ENCODE data around the gene NOL4L. TPM values are rescaled to one million over a fixed set of nuclear protein-coding genes. Genes with fewer than 3 reads are reported as not detected.
"Not testable (repeated sequence)": the region's sequence is repeated elsewhere in the genome, so short reads cannot be mapped to it uniquely, and the experiment has no call there.

The NOL4L gene
- polyA plus RNA-seq, 3 donors, result 50.6 to 67.3 (median 57.2) TPM

DNA sequence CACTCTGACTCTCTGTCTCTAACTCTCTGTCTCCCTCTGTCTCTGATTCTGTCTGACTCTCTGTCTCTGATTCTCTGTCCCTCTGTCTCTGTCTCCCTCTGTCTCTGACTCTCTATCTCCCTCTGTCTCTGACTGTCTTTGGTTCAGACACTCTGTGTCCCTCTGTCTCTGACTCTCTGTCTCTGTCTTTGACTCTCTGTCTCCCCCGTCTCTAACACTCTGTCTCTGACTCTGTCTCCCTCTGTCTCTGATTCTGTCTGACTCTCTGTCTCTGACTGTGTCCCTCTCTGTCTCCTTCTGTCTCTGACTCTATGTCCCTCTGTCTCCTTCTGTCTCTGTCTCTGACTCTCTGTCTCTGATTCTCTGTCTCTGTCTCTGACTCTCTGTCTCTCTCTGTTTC is 21.7 kb upstream of the NOL4L start:
- no peak for DNase-seq (ENCODE audit: extremely low read depth in 1 of 11, low read depth in 9 of 11, low spot score in 4 of 11)

GRCh38 chr20:32606107-32606506 is 21.0 kb upstream of the NOL4L start:
- DNase-seq (ENCODE audit: extremely low read depth in 1 of 11, low read depth in 9 of 11, low spot score in 4 of 11), result no peak

GRCh38 chr20:32605167-32605656 is 20.1 kb upstream of the NOL4L start:
- DNase-seq (ENCODE audit: extremely low read depth in 1 of 11, low read depth in 9 of 11, low spot score in 4 of 11), result no peak

DNA sequence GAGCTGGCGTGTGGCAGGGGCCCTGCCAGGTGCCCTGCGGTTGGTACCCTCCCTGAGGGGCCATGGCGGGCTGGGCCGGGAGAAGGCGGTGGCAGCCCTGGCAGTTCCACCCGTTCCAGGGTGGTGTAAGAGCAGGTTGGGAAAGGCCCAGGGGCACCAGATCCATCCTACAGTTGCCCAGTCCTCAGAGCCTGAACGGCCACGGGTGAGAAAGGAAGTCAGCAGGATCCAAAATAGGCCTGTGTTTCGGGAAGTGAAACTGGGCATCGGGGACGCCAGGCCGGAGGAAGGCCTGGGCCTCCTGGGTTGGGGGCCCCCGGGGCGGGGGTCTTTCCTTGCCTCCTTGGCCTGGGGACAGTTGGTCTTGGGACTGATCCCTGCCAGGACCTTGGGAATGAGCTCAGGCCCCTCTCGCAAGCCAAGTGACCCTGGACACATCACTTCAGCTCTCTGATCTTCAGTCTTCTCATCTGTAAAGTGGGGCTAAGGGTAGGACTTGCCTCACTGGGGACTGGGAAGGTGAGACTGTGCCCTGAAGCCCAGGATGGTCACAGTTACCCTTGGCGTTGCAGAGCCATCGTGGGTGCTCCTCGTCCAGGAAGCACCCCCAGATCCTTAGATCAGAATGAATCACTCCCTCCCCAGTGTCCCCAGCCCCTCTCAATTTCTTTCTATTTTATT is 18.1 kb upstream of the NOL4L start:
- DNase-seq (ENCODE audit: extremely low read depth in 1 of 11, low read depth in 9 of 11, low spot score in 4 of 11), result no peak

DNA sequence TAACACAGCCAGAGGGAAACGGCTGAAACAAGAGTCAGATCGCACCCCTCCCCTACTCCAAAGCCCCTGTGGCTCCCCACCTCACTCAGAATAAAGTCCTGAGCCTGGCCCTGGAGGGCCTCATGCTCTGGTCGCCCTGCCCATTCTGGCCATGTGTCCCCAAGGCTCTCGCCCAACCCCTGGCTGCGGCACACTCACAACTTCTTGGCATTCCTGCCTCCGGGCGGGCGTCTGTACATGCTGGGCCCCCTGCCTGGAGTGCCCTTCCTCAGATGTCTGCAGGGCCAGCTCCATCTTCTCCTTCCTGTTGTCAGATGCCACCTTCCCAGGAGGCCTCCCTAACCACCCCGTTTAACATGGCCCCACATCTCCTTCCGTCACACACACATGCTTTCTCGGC is 17.1 kb upstream of the NOL4L start:
- no peak for DNase-seq (ENCODE audit: extremely low read depth in 1 of 11, low read depth in 9 of 11, low spot score in 4 of 11)

DNA sequence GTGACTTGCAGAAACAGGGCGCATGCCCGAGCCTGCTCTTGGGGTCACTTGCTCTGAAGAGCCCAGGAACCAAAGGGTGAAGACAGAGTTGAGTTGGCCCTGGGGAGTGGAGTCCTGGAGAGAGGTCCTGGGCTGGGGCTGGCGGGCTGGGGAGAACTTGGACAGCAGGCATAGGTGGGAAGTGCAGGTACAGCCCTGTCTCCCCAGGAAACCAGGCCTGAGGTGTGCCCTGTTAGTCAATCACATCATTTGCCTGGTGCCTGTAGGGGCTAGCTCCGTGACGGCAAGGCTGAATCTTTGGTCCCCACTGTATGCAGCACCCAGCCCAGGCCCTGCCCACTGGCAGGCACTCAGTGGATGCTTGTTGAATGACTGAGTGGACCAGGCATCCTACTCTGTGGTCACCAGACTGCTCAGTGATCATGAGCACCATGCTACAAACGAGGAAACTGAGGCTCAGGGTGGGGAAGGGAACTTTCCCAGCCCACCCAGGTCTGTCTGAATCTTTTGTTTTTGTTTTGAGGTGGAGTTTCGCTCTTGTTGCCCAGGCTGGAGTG is 15.6 kb upstream of the NOL4L start:
- no peak for DNase-seq (ENCODE audit: extremely low read depth in 1 of 11, low read depth in 9 of 11, low spot score in 4 of 11)

GRCh38 chr20:32599783-32600340 is 14.7 kb upstream of the NOL4L start:
- no peak for DNase-seq (ENCODE audit: extremely low read depth in 1 of 11, low read depth in 9 of 11, low spot score in 4 of 11)

DNA sequence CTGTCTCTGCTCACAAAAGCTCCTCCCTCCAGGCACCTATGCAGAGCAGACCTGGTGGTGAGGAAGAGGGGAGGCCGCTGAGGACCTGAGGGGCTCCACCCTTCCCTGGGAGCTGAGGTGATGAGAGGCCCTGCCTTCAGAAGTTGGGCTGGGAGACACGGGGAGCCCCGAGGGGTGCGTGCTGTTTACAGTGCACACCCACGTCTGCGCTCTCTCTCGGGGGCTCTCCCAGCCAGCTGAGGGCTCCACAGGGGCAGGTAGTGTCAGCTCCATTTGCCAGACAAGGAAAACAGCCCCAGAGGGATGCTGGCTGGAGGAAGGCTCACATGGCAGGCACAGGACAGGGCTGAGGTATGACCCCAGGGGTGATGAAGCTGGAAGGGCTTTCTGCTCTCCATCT is 13.5 kb upstream of the NOL4L start:
- DNase-seq (ENCODE audit: extremely low read depth in 1 of 11, low read depth in 9 of 11, low spot score in 4 of 11), result no peak

DNA sequence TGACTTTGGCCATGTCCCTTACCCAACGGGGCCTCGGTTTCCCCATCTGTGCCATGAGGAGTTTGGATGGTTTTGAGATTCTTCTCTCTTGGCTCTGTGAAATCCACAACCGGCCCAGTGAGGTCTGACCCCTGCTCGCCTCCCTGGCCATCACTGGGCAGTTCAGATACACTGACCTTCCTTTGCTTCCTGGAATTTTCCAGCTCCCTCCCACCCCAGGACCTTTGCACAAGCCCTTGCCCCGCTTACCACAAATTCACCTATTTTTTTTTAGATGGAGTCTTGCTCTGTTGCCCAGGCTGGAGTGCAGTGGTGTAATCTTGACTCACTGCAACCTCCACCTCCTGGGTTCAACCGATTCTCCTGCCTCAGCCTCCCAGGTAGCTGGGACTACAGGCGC is 12.6 kb upstream of the NOL4L start:
- no peak for DNase-seq (ENCODE audit: extremely low read depth in 1 of 11, low read depth in 9 of 11, low spot score in 4 of 11)

DNA sequence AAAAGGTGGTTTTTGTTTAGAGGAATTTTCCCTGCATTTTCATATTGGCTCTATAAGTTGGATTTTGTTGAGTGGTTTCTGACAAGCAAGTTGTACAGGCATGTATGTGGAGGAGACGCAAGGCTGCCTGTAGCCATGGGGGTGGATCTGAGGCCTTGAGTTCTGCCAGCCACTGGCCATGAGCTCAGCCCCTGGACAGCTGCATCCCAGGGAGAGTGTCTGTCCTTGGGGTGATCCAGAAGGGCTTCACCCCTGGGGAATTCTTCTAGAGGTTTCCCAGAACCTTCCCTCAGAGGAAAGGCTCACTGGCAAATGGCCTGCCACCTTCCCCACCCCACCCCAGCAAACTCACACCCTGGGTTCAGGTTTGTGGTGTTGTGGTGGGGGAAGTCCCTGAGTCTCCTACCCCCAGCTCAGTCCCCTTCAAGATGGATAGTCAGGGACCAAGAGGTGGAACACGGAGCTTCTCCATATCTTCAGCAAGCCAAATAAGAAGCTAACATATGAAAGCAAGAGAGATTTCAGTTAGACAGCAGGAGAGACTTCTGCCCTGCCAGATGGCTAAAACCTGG is 11.6 kb upstream of the NOL4L start:
- no peak for DNase-seq (ENCODE audit: extremely low read depth in 1 of 11, low read depth in 9 of 11, low spot score in 4 of 11)

DNA sequence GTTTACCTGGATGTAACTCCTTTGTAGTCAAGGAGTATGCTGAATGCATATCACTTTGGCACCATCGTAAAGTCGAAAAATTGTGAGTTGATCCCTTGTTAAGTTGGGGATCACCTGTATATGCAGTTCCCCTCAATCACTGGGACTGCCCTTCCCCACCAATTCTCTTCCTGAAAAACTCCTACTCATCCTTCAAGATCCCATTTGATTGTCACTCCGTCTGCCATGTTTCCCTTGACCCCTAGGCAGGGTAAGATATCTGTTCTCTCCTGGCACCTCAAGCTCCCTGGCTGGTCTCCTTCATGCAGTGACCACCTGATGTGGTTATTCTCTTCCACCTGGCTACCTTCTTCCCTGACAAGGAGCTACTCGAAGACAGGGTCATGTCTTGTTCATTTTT is 10.0 kb upstream of the NOL4L start:
- DNase-seq (ENCODE audit: extremely low read depth in 1 of 11, low read depth in 9 of 11, low spot score in 4 of 11), result no peak

DNA sequence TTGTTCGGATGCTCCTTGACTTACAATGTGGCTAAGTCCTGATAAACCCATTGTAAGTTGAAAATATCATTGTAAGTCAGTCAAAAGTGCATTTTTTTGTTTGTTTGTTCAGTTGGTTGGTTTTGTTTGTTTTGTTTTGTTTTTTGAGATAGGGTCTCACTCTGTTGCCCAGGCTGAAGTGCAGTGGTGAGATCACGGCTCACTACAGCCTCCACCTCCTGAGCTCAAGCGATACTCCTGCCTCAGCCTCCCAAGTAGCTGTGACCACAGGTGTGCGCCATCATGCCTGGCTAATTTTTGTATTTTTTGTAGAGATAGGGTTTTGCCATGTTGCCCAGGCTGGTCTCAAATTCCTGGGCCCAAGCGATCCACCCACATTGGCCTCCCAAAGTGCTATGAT is 9.5 kb upstream of the NOL4L start:
- DNase-seq (ENCODE audit: extremely low read depth in 1 of 11, low read depth in 9 of 11, low spot score in 4 of 11), result not testable (repeated sequence)

GRCh38 chr20:32594204-32594603 is 9.1 kb upstream of the NOL4L start:
- no peak for DNase-seq (ENCODE audit: extremely low read depth in 1 of 11, low read depth in 9 of 11, low spot score in 4 of 11)

GRCh38 chr20:32592616-32593015 is 7.5 kb upstream of the NOL4L start:
- not testable (repeated sequence) for DNase-seq (ENCODE audit: extremely low read depth in 1 of 11, low read depth in 9 of 11, low spot score in 4 of 11)

GRCh38 chr20:32592022-32592421 is 6.9 kb upstream of the NOL4L start:
- DNase-seq (ENCODE audit: extremely low read depth in 1 of 11, low read depth in 9 of 11, low spot score in 4 of 11), result no peak

GRCh38 chr20:32589769-32590168 is 4.6 kb upstream of the NOL4L start:
- DNase-seq (ENCODE audit: extremely low read depth in 1 of 11, low read depth in 9 of 11, low spot score in 4 of 11), result no peak

- DNase-seq (ENCODE audit: extremely low read depth in 1 of 11, low read depth in 9 of 11, low spot score in 4 of 11), result no peak
Measured at GRCh38 chr20:32589256-32589655, 4.1 kb upstream of the NOL4L start.

DNA sequence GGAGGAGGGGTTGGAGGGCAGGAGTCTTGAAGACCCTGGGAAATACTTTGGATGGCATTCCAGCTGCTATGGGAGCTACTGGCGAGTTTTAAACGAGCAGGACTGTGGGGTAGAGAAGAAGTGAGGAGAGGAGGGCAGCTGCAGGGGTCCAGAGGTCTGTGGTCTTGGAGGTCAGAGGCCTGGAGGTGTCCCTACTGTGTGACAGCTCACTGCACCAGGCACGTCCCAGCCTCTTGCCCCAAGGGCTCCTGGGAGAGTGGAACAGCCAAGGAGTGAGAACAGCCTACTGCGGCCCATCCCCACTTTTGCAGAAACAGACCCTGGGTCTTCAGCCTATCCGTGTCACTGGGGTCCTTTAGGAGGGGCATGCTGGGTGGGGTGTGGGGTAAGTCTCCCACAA is 2.9 kb upstream of the NOL4L start:
- DNase-seq (ENCODE audit: extremely low read depth in 1 of 11, low read depth in 9 of 11, low spot score in 4 of 11), result no peak

DNA sequence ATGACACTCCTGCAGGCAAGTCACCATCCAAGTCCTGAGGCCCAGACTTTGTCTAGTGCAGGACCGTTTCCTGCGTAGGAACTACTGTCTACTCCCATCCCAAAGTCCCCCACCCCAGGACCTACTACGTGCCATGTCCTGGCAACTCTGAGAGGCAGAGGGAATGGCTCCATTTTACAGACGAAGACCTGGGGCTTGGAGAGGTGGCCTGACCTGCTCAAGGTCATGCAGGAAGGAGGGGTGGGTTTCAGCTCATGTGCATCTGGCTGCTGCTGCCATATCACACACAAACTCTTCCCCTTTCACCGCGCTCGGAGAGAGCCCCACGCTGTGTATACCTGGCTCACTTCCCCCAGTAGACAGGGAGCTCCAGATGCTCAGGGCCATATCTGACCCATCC is 1.2 kb upstream of the NOL4L start:
- no peak for DNase-seq (ENCODE audit: extremely low read depth in 1 of 11, low read depth in 9 of 11, low spot score in 4 of 11)

GRCh38 chr20:32585586-32586127 is 524 bp upstream of the NOL4L start:
- DNase-seq (ENCODE audit: extremely low read depth in 1 of 11, low read depth in 9 of 11, low spot score in 4 of 11), result no peak
